ENCODE measurements around the gene FLT4. TPM values are rescaled to one million over a fixed set of nuclear protein-coding genes. Genes with fewer than 3 reads are reported as not detected.

Gene FLT4
- total RNA-seq, 1 donor from 2014 or later: 0.10 TPM

- TF ChIP-seq, protein P1, sequence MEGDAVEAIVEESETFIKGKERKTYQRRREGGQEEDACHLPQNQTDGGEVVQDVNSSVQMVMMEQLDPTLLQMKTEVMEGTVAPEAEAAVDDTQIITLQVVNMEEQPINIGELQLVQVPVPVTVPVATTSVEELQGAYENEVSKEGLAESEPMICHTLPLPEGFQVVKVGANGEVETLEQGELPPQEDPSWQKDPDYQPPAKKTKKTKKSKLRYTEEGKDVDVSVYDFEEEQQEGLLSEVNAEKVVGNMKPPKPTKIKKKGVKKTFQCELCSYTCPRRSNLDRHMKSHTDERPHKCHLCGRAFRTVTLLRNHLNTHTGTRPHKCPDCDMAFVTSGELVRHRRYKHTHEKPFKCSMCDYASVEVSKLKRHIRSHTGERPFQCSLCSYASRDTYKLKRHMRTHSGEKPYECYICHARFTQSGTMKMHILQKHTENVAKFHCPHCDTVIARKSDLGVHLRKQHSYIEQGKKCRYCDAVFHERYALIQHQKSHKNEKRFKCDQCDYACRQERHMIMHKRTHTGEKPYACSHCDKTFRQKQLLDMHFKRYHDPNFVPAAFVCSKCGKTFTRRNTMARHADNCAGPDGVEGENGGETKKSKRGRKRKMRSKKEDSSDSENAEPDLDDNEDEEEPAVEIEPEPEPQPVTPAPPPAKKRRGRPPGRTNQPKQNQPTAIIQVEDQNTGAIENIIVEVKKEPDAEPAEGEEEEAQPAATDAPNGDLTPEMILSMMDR (IDR thresholded peaks at IDR 0.05): no peak
- peaks cover 8% of the 10 kb centered on the region for H3K27me3 Mint-ChIP-seq (ENCODE audit: low read depth)
- no peaks in the 10 kb centered on the region for H3K9me3 Mint-ChIP-seq (ENCODE audit: low read depth)
- H3K4me1 Mint-ChIP-seq (ENCODE audit: low read depth): peaks cover 4% of the 10 kb centered on the region
- no peak for DNase-seq (ENCODE audit: low spot score)
- H3K4me3 Mint-ChIP-seq (ENCODE audit: unreplicated experiment): no peak overlapping the region
- H3K36me3 Mint-ChIP-seq (ENCODE audit: low read depth): no peaks in the 10 kb centered on the region
- no peak overlapping the region for H3K27ac Mint-ChIP-seq (ENCODE audit: unreplicated experiment)
Observed at GRCh38 chr5:180594311-180595045, 54.9 kb downstream of the FLT4 start.

- no peak for DNase-seq (ENCODE audit: low spot score)
- Mint-ChIP-seq H3K9me3 (ENCODE audit: low read depth) (no peaks in the 10 kb centered on the region), H3K27ac (ENCODE audit: unreplicated experiment) (no peak overlapping the region), H3K27me3 (ENCODE audit: low read depth) (peaks cover 10% of the 10 kb centered on the region), H3K4me3 (ENCODE audit: unreplicated experiment) (no peak overlapping the region), H3K36me3 (ENCODE audit: low read depth) (no peaks in the 10 kb centered on the region), H3K4me1 (ENCODE audit: low read depth) (peaks cover 4% of the 10 kb centered on the region)
- TF ChIP-seq, protein P1 (IDR thresholded peaks at IDR 0.05): no peak
Observed at GRCh38 chr5:180593446-180594206, 55.8 kb downstream of the FLT4 start.

- H3K27me3 Mint-ChIP-seq (ENCODE audit: low read depth): peaks cover 10% of the 10 kb centered on the region
- TF ChIP-seq, protein P1 (IDR thresholded peaks at IDR 0.05): no peak
Observed at GRCh38 chr5:180592176-180592575, 57.2 kb downstream of the FLT4 start.

DNA sequence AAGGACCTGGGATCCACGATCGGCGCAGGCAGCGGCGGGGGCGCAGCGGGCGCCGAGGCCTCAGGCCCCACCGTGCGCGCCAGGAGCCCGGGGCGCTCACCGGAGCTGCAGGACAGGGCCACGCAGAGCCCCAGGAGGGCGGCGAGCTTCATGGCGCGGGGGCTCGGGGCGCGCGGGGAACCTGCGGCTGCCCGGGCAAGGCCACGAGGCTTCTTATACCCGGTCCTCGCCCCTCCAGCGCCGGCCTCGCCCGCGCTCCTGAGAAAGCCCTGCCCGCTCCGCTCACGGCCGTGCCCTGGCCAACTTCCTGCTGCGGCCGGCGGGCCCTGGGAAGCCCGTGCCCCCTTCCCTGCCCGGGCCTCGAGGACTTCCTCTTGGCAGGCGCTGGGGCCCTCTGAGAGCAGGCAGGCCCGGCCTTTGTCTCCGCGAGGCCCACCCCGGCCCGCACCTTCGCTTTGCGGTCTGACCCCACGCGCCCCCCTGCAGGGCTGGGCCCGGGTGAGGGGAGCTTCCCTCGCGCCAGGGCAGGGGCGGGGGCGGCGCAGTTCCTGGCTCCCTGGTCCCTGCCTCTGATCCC, 58.0 kb downstream of the FLT4 start, which contains the start of gene SCGB3A1:
Gene SCGB3A1 (minus strand): TSS at position 189 of the 577 bp plus-strand sequence. CDS start 37 bp downstream, at position 152.
- H3K4me1 Mint-ChIP-seq (ENCODE audit: low read depth): peaks cover 4% of the 10 kb centered on the region
- no peak for DNase-seq (ENCODE audit: low spot score)
- H3K27ac Mint-ChIP-seq (ENCODE audit: unreplicated experiment): no peak within 1 kb of the TSS
- no peaks in the 10 kb centered on the region for H3K36me3 Mint-ChIP-seq (ENCODE audit: low read depth)
- H3K4me3 Mint-ChIP-seq (ENCODE audit: unreplicated experiment): peak within 1 kb of the TSS; percentile 53
- no peaks in the 10 kb centered on the region for H3K9me3 Mint-ChIP-seq (ENCODE audit: low read depth)
- peaks cover 10% of the 10 kb centered on the region for H3K27me3 Mint-ChIP-seq (ENCODE audit: low read depth)
- TF ChIP-seq, protein P1 (IDR thresholded peaks at IDR 0.05): no peak

More at GRCh38 chr5:180592176-180592575, 57.2 kb downstream of the FLT4 start:
- H3K27ac Mint-ChIP-seq (ENCODE audit: unreplicated experiment): no peak overlapping the region
- no peaks in the 10 kb centered on the region for H3K36me3 Mint-ChIP-seq (ENCODE audit: low read depth)
- H3K4me1 Mint-ChIP-seq (ENCODE audit: low read depth): peaks cover 4% of the 10 kb centered on the region
- H3K4me3 Mint-ChIP-seq (ENCODE audit: unreplicated experiment): peak overlapping the region; percentile 53
- H3K9me3 Mint-ChIP-seq (ENCODE audit: low read depth): no peaks in the 10 kb centered on the region
- DNase-seq (ENCODE audit: low spot score): no peak
